GM19328 (cell line): ENCODE data around the gene FANCC.
"Not testable (repeated sequence)": the region's sequence is repeated elsewhere in the genome, so short reads cannot be mapped to it uniquely, and the experiment has no call there.

Source experiments
- ATAC-seq: cut with Tn5 transposase; IDR thresholded peaks from one replicate; pipeline ENCODE4 v1.9.1; 2021; ENCODE audit warnings: mild to moderate bottlenecking, moderate library complexity; ENCODE audit not compliant: unreplicated experiment

FANCC gene

GRCh38 chr9:95239071-95239470, 78.4 kb downstream of the FANCC start:
- no peak for ATAC-seq

- ATAC-seq = no peak
Measured at GRCh38 chr9:95237336-95237735, 80.2 kb downstream of the FANCC start.

- no peak for ATAC-seq
Measured at GRCh38 chr9:95230046-95230445, 87.5 kb downstream of the FANCC start.

GRCh38 chr9:95229230-95229915, 88.1 kb downstream of the FANCC start:
- ATAC-seq = no peak

- no peak for ATAC-seq
Measured at GRCh38 chr9:95226921-95227320, 90.6 kb downstream of the FANCC start.

- no peak for ATAC-seq
Measured at GRCh38 chr9:95225726-95226106, 91.8 kb downstream of the FANCC start.

GRCh38 chr9:95225076-95225725, 92.3 kb downstream of the FANCC start:
- ATAC-seq = no peak

- no peak for ATAC-seq
Measured at GRCh38 chr9:95224376-95225019, 93.0 kb downstream of the FANCC start.

- ATAC-seq = not testable (repeated sequence)
Measured at GRCh38 chr9:95220352-95220751, 97.2 kb downstream of the FANCC start.

- ATAC-seq = no peak
Measured at GRCh38 chr9:95218773-95219172, 98.7 kb downstream of the FANCC start.

- no peak for ATAC-seq
Measured at GRCh38 chr9:95217936-95218335, 99.6 kb downstream of the FANCC start.

GRCh38 chr9:95215336-95215898, 102.1 kb downstream of the FANCC start:
- ATAC-seq = no peak

GRCh38 chr9:95213117-95213516, 104.4 kb downstream of the FANCC start:
- no peak for ATAC-seq

GRCh38 chr9:95211028-95211427, 106.5 kb downstream of the FANCC start:
- no peak for ATAC-seq

GRCh38 chr9:95207403-95207802, 110.1 kb downstream of the FANCC start:
- no peak for ATAC-seq

- ATAC-seq = no peak
Measured at GRCh38 chr9:95206143-95206542, 111.4 kb downstream of the FANCC start.

GRCh38 chr9:95204710-95205109, 112.8 kb downstream of the FANCC start:
- no peak for ATAC-seq

- ATAC-seq = no peak
Measured at GRCh38 chr9:95204310-95204709, 113.2 kb downstream of the FANCC start.

GRCh38 chr9:95203019-95203418, 114.5 kb downstream of the FANCC start:
- ATAC-seq = not testable (repeated sequence)

GRCh38 chr9:95202076-95202681, 115.3 kb downstream of the FANCC start:
- ATAC-seq = no peak

GRCh38 chr9:95201206-95201605, 116.3 kb downstream of the FANCC start:
- no peak for ATAC-seq
